KMS-11 (cell line): ENCODE data around the gene ARHGAP27.

Experiments
- H2AFZ ChIP-seq: fragments of 200-600 bp; sonication (generic); 2 replicates; pipeline ENCODE4 v1.6.1; 2016; ENCODE audit warnings: antibody characterized with exemption, mixed run types, low read depth
- H3K27ac ChIP-seq: fragments of 200-600 bp; sonication (generic); 2 replicates; pipeline ENCODE4 v1.6.1; 2016; ENCODE audit warnings: mild to moderate bottlenecking, mixed run types
- H3K27me3 ChIP-seq: fragments of 200-600 bp; sonication (generic); 2 replicates; pipeline ENCODE4 v1.6.1; 2017; ENCODE audit warnings: mild to moderate bottlenecking, low read depth, mixed run types, moderate library complexity; ENCODE audit not compliant: insufficient read depth
- H3K36me3 ChIP-seq: fragments of 200-600 bp; sonication (generic); 2 replicates; pipeline ENCODE4 v1.6.1; 2017; ENCODE audit warnings: mild to moderate bottlenecking, mixed run types; ENCODE audit not compliant: insufficient read depth
- H3K4me1 ChIP-seq: fragments of 200-600 bp; sonication (generic); 2 replicates; pipeline ENCODE4 v1.6.1; 2016; ENCODE audit warnings: mild to moderate bottlenecking, low read depth, mixed run types; ENCODE audit not compliant: poor library complexity, severe bottlenecking
- H3K4me2 ChIP-seq: fragments of 200-600 bp; sonication (generic); 2 replicates; pipeline ENCODE4 v1.7.0; 2016; ENCODE audit warnings: mild to moderate bottlenecking, mixed run types
- H3K4me3 ChIP-seq: fragments of 200-600 bp; sonication (generic); IDR thresholded peaks from 2 replicates; pipeline ENCODE4 v1.6.1; 2017; ENCODE audit warnings: low read depth, low read length, mixed read lengths; ENCODE audit not compliant: insufficient read depth
- H3K79me2 ChIP-seq: fragments of 200-600 bp; sonication (generic); 2 replicates; pipeline ENCODE4 v1.6.1; 2016; ENCODE audit warnings: low read depth, mixed run types; ENCODE audit not compliant: insufficient read depth
- H3K9ac ChIP-seq: fragments of 200-600 bp; sonication (generic); 2 replicates; pipeline ENCODE4 v1.6.1; 2016; ENCODE audit warnings: mild to moderate bottlenecking, mixed run types
- H4K20me1 ChIP-seq: fragments of 200-600 bp; sonication (generic); 2 replicates; pipeline ENCODE4 v1.6.1; 2016; ENCODE audit warnings: mild to moderate bottlenecking, mixed run types; ENCODE audit not compliant: insufficient read depth
- TF ChIP-seq, protein P1 (sequence below): fragments of 200-600 bp; sonication (generic); conservative IDR thresholded peaks from 2 replicates; pipeline ENCODE4 v1.6.1; 2017; ENCODE audit warnings: low read depth, mild to moderate bottlenecking, antibody characterized with exemption, low read length, moderate library complexity, mixed read lengths

ARHGAP27 gene

GRCh38 chr17:45437465-45438283 is 5.0 kb upstream of the ARHGAP27 start:
- Histone ChIP-seq H3K9ac (no peak overlapping the region), H3K4me2 (no peak overlapping the region), H3K4me3 (no peak overlapping the region), H3K27me3 (no peaks in the 10 kb centered on the region), H2AFZ (no peak overlapping the region), H3K79me2 (no peaks in the 10 kb centered on the region), H3K4me1 (peaks cover 74% of the 10 kb centered on the region), H3K27ac (no peak overlapping the region), H4K20me1 (no peaks in the 10 kb centered on the region), H3K36me3 (no peaks in the 10 kb centered on the region)
- TF ChIP-seq, protein P1, sequence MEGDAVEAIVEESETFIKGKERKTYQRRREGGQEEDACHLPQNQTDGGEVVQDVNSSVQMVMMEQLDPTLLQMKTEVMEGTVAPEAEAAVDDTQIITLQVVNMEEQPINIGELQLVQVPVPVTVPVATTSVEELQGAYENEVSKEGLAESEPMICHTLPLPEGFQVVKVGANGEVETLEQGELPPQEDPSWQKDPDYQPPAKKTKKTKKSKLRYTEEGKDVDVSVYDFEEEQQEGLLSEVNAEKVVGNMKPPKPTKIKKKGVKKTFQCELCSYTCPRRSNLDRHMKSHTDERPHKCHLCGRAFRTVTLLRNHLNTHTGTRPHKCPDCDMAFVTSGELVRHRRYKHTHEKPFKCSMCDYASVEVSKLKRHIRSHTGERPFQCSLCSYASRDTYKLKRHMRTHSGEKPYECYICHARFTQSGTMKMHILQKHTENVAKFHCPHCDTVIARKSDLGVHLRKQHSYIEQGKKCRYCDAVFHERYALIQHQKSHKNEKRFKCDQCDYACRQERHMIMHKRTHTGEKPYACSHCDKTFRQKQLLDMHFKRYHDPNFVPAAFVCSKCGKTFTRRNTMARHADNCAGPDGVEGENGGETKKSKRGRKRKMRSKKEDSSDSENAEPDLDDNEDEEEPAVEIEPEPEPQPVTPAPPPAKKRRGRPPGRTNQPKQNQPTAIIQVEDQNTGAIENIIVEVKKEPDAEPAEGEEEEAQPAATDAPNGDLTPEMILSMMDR = no peak

DNA sequence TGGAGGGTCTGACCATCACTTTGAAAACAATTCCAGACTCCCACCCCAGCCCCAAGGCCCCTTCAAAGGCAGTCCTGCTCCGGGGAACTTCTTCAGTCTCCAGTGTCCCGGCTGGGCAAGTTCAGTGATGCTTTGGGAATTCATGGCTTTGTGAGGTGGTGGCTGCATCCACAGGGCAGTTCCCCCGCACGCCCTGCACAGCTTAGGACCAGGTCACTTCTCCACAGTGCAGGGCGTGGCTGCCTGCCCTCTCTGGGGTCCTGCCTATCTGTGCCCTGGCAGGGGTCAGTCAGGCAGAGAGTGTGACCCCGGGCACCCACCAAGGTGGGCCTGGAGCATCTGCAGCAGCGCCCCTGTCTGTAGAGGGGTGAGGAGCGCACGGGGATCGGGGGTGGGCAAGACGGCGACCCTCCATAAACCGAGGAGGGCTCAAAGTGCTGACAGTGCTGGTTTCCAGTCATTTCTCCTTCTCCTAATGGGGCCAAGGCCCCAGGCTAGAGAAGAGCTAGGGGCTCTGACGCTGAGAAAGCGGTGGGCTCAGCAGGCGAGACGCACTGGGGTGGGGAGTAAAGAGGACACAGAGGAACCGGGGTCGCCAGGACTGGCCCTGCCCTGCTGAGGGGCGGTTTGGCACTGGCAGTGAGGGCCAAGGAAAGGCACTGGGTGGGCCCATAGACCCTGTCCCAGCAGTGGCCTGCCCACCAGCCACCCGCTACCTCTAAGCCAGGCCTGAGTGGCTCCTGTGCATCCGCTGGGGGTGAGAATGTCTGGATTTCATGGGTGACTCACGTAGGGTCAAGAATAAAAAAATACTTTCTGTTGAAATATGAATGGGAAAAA is 4.2 kb upstream of the ARHGAP27 start:
- Histone ChIP-seq H3K4me3 (no peak overlapping the region), H4K20me1 (no peaks in the 10 kb centered on the region), H3K27me3 (no peaks in the 10 kb centered on the region), H3K9ac (no peak overlapping the region), H3K4me1 (peaks cover 66% of the 10 kb centered on the region), H2AFZ (no peak overlapping the region), H3K27ac (no peak overlapping the region), H3K36me3 (no peaks in the 10 kb centered on the region), H3K4me2 (no peak overlapping the region), H3K79me2 (no peaks in the 10 kb centered on the region)
- TF ChIP-seq, protein P1 = no peak

DNA sequence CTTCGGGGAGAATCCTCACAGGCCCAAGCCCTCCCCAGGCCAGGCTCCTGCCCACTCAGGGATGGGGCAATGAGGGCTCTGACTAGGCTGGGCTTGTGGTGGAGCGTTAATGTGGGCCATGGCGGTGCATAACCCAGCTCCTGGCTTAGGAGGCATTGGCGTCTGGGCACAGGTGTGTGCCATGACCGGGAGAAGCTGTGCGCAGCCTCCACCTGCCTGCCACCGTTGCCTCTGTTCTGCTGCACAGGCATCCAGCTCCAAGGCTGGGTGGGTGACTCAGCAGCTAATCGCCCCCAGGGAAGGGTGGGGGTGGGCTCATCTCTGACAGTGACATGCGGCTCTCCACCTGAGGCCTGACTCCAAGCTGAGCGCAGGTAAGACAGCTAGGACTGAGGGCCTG is 3.5 kb upstream of the ARHGAP27 start:
- Histone ChIP-seq H2AFZ (no peak overlapping the region), H3K4me2 (no peak overlapping the region), H3K36me3 (no peaks in the 10 kb centered on the region), H3K27me3 (no peaks in the 10 kb centered on the region), H3K4me3 (no peak overlapping the region), H3K27ac (no peak overlapping the region), H3K79me2 (no peaks in the 10 kb centered on the region), H3K9ac (no peak overlapping the region), H4K20me1 (no peaks in the 10 kb centered on the region), H3K4me1 (peaks cover 59% of the 10 kb centered on the region)
- TF ChIP-seq, protein P1 = no peak

- Histone ChIP-seq H2AFZ (no peak overlapping the region), H3K4me2 (no peak overlapping the region; the same call in 1 of the 2 replicates), H3K79me2 (no peaks in the 10 kb centered on the region), H3K36me3 (no peaks in the 10 kb centered on the region), H4K20me1 (no peaks in the 10 kb centered on the region), H3K4me1 (peaks cover 54% of the 10 kb centered on the region), H3K27me3 (no peaks in the 10 kb centered on the region), H3K9ac (no peak overlapping the region), H3K4me3 (no peak overlapping the region), H3K27ac (peak overlapping the region; percentile 12; the same call in 1 of the 2 replicates)
- TF ChIP-seq, protein P1 = no peak
Observed at GRCh38 chr17:45435481-45435880, 2.8 kb upstream of the ARHGAP27 start.
